Left renal pelvis (tissue), 4 donors: Measurements from ENCODE around the gene CDH7. TPM values are rescaled to one million over a fixed set of nuclear protein-coding genes. Genes with fewer than 3 reads are reported as not detected.

Experiments used
- DNase-seq, 4 donors: peaks; one replicate each; pipeline ENCODE4 v3.0.0-alpha.2; 2013; ENCODE audit warnings: low read depth in 4 of 4, low spot score in 3 of 4
- polyA plus RNA-seq, 4 donors: library from polyadenylated mRNA; unstranded; fragments of 120-200 nt; gene quantifications; one replicate each; pipeline ENCODE4 v1.2.1, GENCODE V29; 2013; ENCODE audit not compliant: insufficient read length in 4 of 4

Gene CDH7
- polyA plus RNA-seq, 4 donors = 13.5 to 24.4 (median 17.4) TPM

DNA sequence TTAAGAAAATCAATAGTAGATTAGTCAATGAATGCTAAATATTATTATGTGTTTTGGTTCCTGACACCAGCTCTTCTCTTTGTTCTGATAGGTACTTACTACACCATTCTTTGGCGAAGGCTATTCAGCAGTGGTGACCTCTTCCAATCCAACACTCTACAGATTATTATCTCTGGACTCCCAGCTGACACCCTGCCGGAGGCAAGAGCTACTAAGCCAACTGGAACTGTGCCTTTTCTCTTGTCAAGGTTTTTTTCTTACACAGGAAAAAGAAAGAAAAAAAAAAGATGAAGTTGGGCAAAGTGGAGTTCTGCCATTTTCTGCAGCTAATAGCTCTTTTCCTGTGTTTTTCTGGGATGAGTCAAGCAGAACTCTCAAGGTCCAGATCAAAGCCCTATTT is 11.7 kb downstream of the CDH7 start:
- DNase-seq = no peak

DNA sequence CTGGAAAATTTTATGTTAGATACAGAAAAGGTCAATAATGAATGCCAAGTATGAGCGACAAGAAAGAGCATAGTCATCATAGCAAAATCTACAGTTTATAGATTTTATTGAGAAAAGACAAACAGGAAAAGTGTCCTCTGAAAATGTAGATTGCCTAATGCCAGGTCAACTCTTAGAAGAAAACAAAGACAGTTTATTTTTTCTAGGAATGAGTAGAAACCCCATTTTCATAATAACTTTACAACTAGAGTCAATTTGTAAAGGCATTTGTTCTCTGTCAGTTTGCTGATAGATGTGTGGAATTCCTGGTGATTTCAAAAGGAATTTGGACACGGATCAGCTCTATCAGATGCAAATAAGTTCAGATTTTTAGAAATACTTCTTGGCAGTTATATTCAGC is 16.6 kb downstream of the CDH7 start:
- no peak for DNase-seq

- no peak for DNase-seq
Observed at GRCh38 chr18:65768120-65768778, 17.4 kb downstream of the CDH7 start.

DNA sequence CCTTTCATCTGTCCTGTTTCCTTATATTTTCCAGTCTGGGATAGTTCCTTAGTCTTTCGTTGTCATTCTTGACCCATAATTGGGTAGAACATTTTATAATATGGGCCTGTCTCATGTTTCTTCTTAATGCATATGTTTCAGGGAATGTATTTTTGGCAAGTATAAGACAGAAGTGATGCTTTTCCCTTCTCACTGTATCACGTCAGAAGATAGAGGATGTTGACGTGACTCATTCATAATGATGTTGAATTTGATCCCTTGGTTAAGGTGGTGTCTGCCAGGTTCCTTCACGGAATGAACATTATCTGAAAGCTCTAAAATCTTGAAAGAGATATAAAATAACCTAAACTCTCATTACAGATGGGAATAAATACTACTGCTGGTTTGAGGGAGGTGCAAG is 18.8 kb downstream of the CDH7 start:
- no peak for DNase-seq

DNA sequence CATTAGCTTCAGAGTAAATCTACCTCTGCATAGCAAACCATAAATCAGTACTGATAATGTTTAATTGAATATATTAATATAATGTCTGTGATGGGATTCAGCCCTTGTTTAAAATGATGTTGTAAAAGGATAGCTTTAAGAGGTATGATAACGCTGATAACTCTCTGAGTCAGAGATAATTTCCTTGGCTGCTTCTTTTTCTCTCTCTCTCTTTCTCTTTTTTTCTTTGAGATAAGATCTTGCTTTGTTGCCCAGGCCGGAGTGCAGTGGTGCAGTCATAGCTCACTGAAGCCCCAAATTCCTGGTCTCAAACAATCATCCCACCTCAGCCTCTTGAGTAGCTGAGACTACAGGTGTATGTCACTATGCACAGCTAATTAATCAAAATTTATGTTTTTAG is 35.7 kb downstream of the CDH7 start:
- no peak for DNase-seq

GRCh38 chr18:65788373-65788772 is 37.6 kb downstream of the CDH7 start:
- DNase-seq = no peak

GRCh38 chr18:65790604-65791003 is 39.8 kb downstream of the CDH7 start:
- DNase-seq = no peak

DNA sequence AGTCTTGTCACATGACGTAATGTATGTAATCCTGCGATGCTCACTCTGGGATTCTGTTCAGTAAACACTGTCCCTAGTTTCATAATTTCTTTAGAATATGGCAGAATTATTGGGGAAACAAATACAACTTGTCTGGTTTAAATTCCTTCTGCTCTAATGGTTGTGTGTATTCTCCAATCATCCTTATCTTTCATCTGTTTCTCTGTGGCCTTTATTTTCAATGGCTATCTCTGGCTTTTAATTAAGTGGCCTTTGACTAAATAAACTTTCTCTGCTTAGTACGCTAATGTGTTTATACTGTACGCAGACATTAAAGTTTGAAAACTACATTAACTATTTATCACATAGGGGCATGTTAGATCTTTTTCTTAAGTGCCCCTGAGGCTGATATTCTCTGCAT is 40.9 kb downstream of the CDH7 start:
- no peak for DNase-seq

DNA sequence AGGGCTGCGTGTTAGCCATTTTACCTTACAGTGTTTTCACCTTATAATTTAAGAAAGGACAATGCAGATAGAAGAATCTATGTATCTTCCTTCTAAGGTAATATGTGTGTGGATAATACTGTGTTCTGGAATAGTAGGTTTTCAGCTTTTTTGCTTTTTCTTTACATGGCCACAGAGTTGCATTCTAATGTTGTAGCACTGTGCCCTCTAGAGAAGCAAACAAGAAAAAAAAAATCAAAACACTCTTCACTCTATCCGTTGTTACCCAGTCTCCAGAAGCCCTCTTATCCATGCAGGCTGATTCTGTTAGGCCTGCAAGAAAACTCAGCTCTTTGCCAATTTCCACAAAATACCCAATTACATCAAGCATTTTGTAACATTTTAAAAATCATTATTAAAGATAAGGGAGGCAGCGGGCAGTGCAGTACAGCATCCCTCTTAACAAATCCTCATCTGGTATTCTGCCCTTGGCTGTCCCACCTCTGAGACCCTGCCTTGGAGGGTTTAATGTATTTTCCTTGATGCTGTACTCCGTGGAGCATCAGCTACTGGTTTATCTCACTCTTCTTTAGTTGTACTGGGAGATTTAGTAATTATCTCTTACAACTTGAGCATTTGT is 41.8 kb downstream of the CDH7 start:
- no peak for DNase-seq

DNA sequence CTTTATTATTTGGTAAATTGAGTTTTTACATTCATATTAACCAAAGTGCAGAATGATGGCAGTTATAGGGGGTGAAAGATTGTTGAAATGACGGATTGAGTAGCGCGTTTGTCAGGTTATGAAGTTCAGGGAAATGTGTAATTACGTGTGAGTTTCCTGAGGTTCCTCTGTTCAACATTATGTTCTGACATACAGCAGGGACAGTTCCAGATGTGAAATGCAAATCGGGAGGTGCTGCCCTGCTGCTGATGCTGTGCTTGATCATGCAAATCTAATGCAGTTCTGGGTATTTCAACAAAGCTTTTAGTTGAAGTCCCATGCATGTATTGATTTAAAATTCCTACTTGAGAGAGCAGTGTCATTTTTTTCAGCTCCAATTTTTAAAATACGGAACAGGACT is 57.9 kb downstream of the CDH7 start:
- DNase-seq = no peak

GRCh38 chr18:65811307-65811706 is 60.5 kb downstream of the CDH7 start:
- no peak for DNase-seq

- DNase-seq = no peak
Observed at GRCh38 chr18:65815506-65815905, 64.7 kb downstream of the CDH7 start.

GRCh38 chr18:65817178-65817577 is 66.4 kb downstream of the CDH7 start:
- no peak for DNase-seq

DNA sequence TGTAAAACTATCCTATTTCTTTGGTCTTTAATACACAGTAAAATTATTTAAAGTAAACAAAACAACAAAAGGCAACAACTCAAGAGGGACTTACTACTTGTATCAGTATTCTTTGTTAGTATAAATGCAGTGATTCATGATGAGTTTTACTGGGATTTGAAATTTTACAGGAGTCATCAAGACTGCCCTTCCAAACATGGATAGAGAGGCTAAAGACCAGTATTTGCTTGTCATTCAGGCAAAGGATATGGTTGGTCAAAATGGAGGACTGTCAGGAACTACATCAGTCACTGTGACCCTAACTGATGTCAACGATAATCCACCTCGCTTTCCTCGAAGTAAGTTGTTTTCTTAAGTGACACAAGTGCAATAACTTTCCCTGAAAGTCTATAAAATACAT is 71.1 kb downstream of the CDH7 start:
- DNase-seq = no peak

DNA sequence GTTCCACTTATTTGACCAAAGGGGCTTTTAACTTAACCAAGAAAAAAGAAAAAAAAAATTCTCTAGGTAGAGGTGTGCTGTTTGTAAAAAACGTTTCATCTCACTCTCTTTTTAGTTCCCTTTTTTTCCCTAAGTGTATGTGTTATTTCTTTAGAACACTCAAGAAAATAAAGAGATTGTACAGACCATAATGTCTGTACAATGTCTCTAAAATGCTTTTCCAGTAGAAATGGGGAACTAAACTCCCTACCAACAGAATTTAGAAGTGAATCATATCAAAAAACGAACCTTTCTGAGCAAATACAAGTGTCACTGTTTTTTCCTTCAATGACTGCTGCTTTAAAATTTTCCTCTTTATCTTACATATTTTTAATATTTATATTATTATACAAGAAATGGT is 72.0 kb downstream of the CDH7 start:
- no peak for DNase-seq

DNA sequence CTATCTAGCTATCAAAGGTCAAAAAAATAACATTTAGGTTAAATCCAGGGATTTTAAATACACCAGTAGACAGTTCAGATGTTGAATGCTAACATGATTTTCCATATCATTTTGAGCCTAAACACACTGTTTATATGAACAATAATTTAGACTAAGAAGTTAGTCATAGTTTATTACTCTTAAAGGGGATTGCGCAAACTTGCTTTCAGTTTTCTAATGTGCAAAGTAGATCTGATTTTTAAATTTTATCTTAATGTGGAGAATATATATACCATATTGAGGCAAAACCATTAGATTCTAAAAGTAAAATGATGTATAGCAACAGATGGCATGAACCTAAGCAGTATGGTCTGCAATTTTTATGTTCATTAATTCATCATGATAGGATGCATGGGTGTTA is 76.6 kb downstream of the CDH7 start:
- no peak for DNase-seq

GRCh38 chr18:65835881-65836280 is 85.1 kb downstream of the CDH7 start:
- no peak for DNase-seq

GRCh38 chr18:65846107-65846506 is 95.3 kb downstream of the CDH7 start:
- no peak for DNase-seq

- DNase-seq = no peak
Observed at GRCh38 chr18:65852273-65852672, 101.5 kb downstream of the CDH7 start.

DNA sequence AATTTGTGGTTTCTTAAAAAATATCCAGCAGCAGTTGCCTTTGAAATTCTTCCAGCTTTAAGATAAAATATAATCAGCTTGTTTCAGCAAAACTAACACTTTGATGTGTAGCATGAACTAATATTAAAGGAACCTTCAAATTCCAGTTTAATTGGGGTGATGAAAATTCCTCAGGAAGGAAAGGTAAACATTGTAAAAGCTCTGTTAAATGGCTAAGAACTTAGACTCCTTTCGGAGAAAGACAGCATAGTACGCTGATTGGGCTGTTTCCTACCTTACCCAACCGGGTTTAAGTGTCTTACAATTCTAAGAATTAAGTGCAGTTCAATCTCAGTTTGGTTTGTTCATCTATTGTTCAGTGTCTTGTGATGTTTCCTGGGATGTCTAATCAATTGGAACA is 108.3 kb downstream of the CDH7 start:
- DNase-seq = no peak

DNA sequence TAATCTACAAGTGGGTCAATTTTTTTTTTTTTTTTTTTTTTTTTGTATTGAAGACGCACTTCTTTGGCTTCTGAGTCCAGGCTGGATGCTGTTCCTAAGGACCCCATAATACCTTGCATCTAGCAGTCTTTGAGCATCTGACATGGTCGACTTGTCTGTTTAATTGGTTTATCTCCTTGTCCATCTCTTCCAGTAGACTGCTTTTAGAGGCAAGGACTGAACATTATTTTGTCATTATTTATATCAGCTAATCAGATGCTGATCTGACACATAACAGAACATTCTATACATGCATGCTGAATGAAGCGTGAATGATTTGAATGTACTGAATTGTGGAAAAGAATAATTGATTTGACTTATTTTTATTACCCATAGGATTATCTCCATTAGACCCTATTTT is 118.7 kb downstream of the CDH7 start:
- no peak for DNase-seq

DNA sequence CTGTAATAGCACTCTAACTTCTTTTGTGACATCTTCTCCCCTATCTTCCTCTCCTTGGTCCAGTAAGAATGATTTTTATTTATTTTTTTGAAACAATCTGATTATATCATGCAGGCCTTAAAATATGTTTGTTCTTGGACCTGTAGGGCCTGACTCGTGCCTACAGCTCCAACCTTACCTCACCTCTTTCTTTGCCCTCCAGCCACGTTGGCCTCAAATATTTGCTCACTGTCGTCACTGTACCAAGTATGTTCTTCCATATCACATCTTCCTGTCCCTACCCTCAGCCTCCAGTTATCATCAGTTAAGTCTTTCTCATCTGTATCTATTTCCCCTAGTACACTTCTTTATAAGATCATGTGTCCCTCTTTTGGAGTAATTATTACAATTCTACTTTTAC is 125.5 kb downstream of the CDH7 start:
- no peak for DNase-seq

DNA sequence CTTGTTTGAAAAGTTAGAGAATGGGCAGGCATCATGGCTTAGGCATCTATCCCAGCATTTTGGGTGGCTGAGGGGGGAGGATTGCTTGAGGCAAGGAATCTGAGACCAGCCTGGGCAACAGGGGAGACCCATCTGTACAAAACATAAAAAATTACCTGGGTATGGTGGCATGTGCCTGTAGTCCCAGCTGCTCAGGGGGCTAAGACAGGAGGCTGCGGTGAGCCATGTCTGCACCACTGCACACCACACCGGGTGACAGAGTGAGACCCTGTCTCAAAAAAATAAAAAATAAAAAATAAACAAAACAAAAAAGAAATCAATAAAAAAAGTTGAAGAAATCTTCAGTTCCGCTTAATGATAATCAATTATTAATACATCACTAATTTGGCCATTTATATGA is 146.5 kb downstream of the CDH7 start:
- DNase-seq = no peak
